ENCODE data around the gene GPR61.

DNA sequence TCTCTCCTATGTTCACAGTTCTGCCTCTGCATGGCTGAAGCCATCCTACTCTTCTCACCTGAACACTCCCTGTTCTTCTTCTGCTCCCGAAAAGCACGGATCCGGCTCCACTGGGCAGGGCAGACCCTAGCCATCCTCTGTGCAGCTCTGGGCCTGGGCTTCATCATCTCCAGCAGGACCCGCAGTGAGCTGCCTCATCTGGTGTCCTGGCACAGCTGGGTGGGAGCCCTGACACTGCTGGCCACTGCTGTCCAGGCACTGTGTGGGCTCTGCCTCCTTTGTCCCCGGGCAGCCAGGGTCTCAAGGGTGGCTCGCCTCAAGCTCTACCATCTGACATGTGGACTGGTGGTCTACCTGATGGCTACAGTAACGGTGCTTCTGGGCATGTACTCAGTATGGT is 43.9 kb upstream of the GPR61 start:
- TF ChIP-seq, protein P1, sequence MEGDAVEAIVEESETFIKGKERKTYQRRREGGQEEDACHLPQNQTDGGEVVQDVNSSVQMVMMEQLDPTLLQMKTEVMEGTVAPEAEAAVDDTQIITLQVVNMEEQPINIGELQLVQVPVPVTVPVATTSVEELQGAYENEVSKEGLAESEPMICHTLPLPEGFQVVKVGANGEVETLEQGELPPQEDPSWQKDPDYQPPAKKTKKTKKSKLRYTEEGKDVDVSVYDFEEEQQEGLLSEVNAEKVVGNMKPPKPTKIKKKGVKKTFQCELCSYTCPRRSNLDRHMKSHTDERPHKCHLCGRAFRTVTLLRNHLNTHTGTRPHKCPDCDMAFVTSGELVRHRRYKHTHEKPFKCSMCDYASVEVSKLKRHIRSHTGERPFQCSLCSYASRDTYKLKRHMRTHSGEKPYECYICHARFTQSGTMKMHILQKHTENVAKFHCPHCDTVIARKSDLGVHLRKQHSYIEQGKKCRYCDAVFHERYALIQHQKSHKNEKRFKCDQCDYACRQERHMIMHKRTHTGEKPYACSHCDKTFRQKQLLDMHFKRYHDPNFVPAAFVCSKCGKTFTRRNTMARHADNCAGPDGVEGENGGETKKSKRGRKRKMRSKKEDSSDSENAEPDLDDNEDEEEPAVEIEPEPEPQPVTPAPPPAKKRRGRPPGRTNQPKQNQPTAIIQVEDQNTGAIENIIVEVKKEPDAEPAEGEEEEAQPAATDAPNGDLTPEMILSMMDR (IDR thresholded peaks at IDR 0.05), result no peak
- no peak for TF ChIP-seq POLR2A (IDR thresholded peaks at IDR 0.05)
